A673 (cell line): Measurements from ENCODE around the gene PLOD2.

Experiments used
- EZH2 ChIP-seq: fragments of 200-600 bp; sonication (generic); IDR thresholded peaks from 2 replicates; pipeline ENCODE4 v1.6.1; 2017; ENCODE audit warnings: borderline replicate concordance, low read depth, mild to moderate bottlenecking, mixed read lengths, antibody characterized with exemption, low read length; ENCODE audit not compliant: poor library complexity, severe bottlenecking
- TF ChIP-seq, protein P1 (sequence below): fragments of 300-800, 200-600 bp; sonication (generic); conservative IDR thresholded peaks from 2 replicates; pipeline ENCODE4 v1.5.1; 2017; ENCODE audit warnings: low read depth, mild to moderate bottlenecking, antibody characterized with exemption, low read length, moderate library complexity, mixed read lengths

DNA sequence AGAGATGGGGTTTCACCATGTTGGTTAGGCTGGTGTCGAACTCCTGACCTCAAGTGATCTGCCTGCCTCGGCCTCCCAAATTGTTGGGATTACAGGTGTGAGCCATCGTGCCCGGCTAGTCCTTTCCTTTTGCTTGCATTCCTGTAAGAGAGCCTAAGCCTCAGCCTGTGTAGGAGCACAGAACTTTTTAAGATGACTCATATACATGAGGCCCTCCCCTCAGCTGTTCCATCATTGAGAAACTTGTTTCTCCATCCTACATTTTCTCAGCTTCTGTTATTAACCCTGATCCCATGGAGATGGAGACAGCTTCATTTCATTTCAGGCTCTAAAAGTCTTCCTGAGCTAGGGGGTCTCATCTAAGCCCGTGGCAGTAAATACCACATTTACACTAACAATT, 123.3 kb downstream of the PLOD2 start:
- TF ChIP-seq, protein P1, sequence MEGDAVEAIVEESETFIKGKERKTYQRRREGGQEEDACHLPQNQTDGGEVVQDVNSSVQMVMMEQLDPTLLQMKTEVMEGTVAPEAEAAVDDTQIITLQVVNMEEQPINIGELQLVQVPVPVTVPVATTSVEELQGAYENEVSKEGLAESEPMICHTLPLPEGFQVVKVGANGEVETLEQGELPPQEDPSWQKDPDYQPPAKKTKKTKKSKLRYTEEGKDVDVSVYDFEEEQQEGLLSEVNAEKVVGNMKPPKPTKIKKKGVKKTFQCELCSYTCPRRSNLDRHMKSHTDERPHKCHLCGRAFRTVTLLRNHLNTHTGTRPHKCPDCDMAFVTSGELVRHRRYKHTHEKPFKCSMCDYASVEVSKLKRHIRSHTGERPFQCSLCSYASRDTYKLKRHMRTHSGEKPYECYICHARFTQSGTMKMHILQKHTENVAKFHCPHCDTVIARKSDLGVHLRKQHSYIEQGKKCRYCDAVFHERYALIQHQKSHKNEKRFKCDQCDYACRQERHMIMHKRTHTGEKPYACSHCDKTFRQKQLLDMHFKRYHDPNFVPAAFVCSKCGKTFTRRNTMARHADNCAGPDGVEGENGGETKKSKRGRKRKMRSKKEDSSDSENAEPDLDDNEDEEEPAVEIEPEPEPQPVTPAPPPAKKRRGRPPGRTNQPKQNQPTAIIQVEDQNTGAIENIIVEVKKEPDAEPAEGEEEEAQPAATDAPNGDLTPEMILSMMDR: no peak
- no peak for TF ChIP-seq EZH2
